SK-N-SH (cell line): Measurements from ENCODE around the gene C16orf87. TPM values are rescaled to one million over a fixed set of nuclear protein-coding genes. Genes with fewer than 3 reads are reported as not detected.

ENCODE experiments used
- CTCF ChIP-seq: fragments of 200-600 bp; sonication (generic); IDR thresholded peaks from 2 replicates; pipeline ENCODE4 v1.6.1; 2017; ENCODE audit warnings: antibody characterized with exemption, mild to moderate bottlenecking, moderate library complexity
- ELF1 ChIP-seq: IDR thresholded peaks from 2 replicates; pipeline ENCODE4 v1.4.0; 2012
- FOXM1 ChIP-seq: IDR thresholded peaks from 2 replicates; pipeline ENCODE4 v1.4.0; 2012; ENCODE audit warnings: low read depth, mild to moderate bottlenecking
- GATA2 ChIP-seq: sonication (generic); formaldehyde crosslinking; IDR thresholded peaks from 2 replicates; pipeline ENCODE4 v1.5.0; 2020; ENCODE audit warnings: mild to moderate bottlenecking, missing genetic modification reagents
- IRF3 ChIP-seq: fragments of 150-350 bp; IDR thresholded peaks from 2 replicates; pipeline ENCODE4 v1.6.1; 2016; ENCODE audit warnings: mild to moderate bottlenecking, low read depth, low read length
- MAX ChIP-seq: IDR thresholded peaks from 2 replicates; pipeline ENCODE4 v1.4.0; 2012; ENCODE audit warnings: low read depth
- MEF2A ChIP-seq: IDR thresholded peaks from 2 replicates; pipeline ENCODE4 v1.4.0; 2012; ENCODE audit warnings: low read depth, borderline replicate concordance
- MXI1 ChIP-seq: IDR thresholded peaks from 2 replicates; pipeline ENCODE4 v1.6.1; 2012; ENCODE audit warnings: mild to moderate bottlenecking, low read depth, low read length, improper control_type of control experiment
- NFIC ChIP-seq: IDR thresholded peaks from 2 replicates; pipeline ENCODE4 v1.4.0; 2012; ENCODE audit warnings: borderline replicate concordance
- NRF1 ChIP-seq: IDR thresholded peaks from 2 replicates; pipeline ENCODE4 v1.6.1; 2012; ENCODE audit warnings: low read depth, mild to moderate bottlenecking, low read length
- RAD21 ChIP-seq: IDR thresholded peaks from 2 replicates; pipeline ENCODE4 v1.6.1; 2012; ENCODE audit warnings: mild to moderate bottlenecking, low read length
- RCOR1 ChIP-seq: fragments of 150-350 bp; IDR thresholded peaks from 2 replicates; pipeline ENCODE4 v1.6.1; 2017; ENCODE audit warnings: antibody characterized with exemption, low read length
- REST ChIP-seq: IDR thresholded peaks from 2 replicates; pipeline ENCODE4 v1.6.1; 2012; ENCODE audit warnings: mild to moderate bottlenecking, low read depth, low read length, moderate library complexity
- SIN3A ChIP-seq: IDR thresholded peaks from 2 replicates; pipeline ENCODE4 v1.6.1; 2012; ENCODE audit warnings: low read depth, mild to moderate bottlenecking, low read length, moderate library complexity, borderline replicate concordance
- TAF1 ChIP-seq: IDR thresholded peaks from 2 replicates; pipeline ENCODE4 v1.6.1; 2012; ENCODE audit warnings: low read depth, mild to moderate bottlenecking, low read length, moderate library complexity, borderline replicate concordance
- TCF12 ChIP-seq: IDR thresholded peaks from 2 replicates; pipeline ENCODE4 v1.4.0; 2012
- YY1 ChIP-seq: IDR thresholded peaks from 2 replicates; pipeline ENCODE4 v1.4.0; 2012; ENCODE audit warnings: low read depth, mild to moderate bottlenecking
- ZBTB33 ChIP-seq: IDR thresholded peaks from 2 replicates; pipeline ENCODE4 v1.4.0; 2012; ENCODE audit warnings: low read depth, borderline replicate concordance
- polyA plus RNA-seq, 3 experiments: library from polyadenylated mRNA; depleted of rRNA; stranded (reverse); fragments of >200 nt; gene quantifications; 2 replicates each; pipeline ENCODE4 v1.2.3, GENCODE V29; 2012

Gene C16orf87
- polyA plus RNA-seq, 1 of the 3 experiments (the other 2 are of a cell fraction) = 3.5 TPM

- TF ChIP-seq ZBTB33 (0 out of 2 replicates have a peak, but pooled peaks have one; percentile 60), MEF2A (no peak), FOXM1 (no peak), TCF12 (no peak), REST (no peak), CTCF (no peak), RAD21 (no peak), GATA2 (CRISPR knock-in tag) (no peak), NRF1 (no peak), NFIC (no peak), MXI1 (peak; percentile 42; the same call in 1 of the 2 replicates), MAX (peak; percentile 46; the same call in 1 of the 2 replicates), TAF1 (no peak), YY1 (no peak), SIN3A (no peak), ELF1 (no peak), RCOR1 (no peak), IRF3 (no peak)
Measured at GRCh38 chr16:46789499-46790414, 41.2 kb downstream of the C16orf87 start (continued).
